Measurements from ENCODE around the gene BDH1. TPM values are rescaled to one million over a fixed set of nuclear protein-coding genes. Genes with fewer than 3 reads are reported as not detected.
A peak's percentile ranks its signal among the peaks of the same experiment; 100 is the strongest.

Gene BDH1
- total and polyA plus RNA-seq, 8 donors = 15.5 to 22.0 (median 19.3) TPM

GRCh38 chr3:197559651-197560050 is 3.9 kb upstream of the BDH1 start:
- H3K27ac ChIP-seq = no peak overlapping the region
- no peak for DNase-seq
- TF ChIP-seq, protein P1, sequence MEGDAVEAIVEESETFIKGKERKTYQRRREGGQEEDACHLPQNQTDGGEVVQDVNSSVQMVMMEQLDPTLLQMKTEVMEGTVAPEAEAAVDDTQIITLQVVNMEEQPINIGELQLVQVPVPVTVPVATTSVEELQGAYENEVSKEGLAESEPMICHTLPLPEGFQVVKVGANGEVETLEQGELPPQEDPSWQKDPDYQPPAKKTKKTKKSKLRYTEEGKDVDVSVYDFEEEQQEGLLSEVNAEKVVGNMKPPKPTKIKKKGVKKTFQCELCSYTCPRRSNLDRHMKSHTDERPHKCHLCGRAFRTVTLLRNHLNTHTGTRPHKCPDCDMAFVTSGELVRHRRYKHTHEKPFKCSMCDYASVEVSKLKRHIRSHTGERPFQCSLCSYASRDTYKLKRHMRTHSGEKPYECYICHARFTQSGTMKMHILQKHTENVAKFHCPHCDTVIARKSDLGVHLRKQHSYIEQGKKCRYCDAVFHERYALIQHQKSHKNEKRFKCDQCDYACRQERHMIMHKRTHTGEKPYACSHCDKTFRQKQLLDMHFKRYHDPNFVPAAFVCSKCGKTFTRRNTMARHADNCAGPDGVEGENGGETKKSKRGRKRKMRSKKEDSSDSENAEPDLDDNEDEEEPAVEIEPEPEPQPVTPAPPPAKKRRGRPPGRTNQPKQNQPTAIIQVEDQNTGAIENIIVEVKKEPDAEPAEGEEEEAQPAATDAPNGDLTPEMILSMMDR (IDR thresholded peaks at IDR 0.05) = no peak
- intact Hi-C loops (cut with DNase I) = no loop called here
- peaks cover 0 to 12% of the 10 kb centered on the region in 2 donors for H3K9me3 ChIP-seq
- no peak overlapping the region for H3K4me3 ChIP-seq
- H3K27me3 ChIP-seq = peaks cover 0 to 40% of the 10 kb centered on the region in 2 donors
- ATAC-seq = no peak
- peaks cover 0 to 10% of the 10 kb centered on the region in 2 donors for H3K4me1 ChIP-seq
- no peaks in the 10 kb centered on the region for H3K36me3 ChIP-seq

DNA sequence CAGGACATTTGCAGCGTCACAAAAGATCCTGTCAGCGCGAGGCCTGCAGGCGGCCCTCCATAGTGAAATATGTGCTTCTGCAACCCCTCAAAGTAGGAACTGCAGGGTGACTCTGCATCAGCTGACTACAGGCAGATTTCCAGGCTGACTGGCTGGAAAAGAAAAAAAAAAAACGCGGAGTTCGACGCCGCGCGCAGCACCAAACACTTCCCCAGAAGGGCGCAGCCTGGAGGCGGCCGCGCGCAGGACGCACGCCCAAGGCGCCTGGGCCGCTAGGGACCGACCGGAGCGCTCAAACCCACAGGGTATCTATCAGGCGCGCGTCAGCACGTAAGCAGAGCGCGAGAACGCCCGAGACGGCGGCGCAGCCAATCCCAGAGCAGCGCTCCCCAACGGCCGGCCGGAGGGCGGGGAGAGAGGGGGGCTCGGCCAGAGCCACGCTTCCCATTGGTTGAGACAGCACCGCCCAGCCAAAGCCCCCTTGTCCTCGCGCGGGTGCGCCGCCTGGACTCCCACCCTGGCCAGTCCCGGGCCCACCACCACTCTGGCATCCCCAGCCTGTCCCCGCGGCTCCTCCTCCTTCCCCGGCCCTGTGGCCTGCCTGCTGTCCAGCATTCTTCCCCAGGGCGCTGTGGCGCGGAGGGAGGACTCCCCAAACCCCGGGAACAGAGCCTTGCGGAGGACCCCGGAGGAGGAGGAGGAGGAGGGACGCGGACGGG is 1.0 kb downstream of the BDH1 start:
- peak overlapping the region; percentile 78 to 83 for H3K4me3 ChIP-seq
- peak; percentile 97 for ATAC-seq
- peaks cover 0 to 37% of the 10 kb centered on the region in 2 donors for H3K27me3 ChIP-seq
- DNase-seq = peak; percentile 94 to 99 (median 97)
- H3K27ac ChIP-seq = peak overlapping the region; percentile 87 to 92
- intact Hi-C loops (cut with DNase I) = no loop called here
- no peaks in the 10 kb centered on the region for H3K9me3 ChIP-seq
- TF ChIP-seq, protein P1 (IDR thresholded peaks at IDR 0.05) = peak; percentile 36 to 64
- H3K36me3 ChIP-seq = no peaks in the 10 kb centered on the region
- H3K4me1 ChIP-seq = peaks cover 4 to 20% of the 10 kb centered on the region in 2 donors

DNA sequence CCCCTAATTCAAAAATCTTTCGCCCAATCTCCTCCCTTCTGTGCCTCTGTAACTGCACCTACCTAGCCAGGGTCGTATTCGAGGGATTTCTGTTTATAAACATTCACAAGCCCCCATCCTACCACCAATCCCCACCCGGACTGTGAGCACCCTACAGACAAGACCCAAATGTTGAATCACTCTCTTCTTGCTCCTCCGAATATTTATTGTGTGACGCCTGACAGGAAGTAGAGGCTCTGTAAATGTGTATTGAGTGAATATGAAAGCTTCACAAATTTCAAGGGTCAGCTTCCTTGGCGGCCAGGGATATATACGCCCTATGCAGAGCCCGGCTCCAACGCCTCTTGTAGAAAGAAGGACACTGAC is 1.6 kb downstream of the BDH1 start:
- intact Hi-C loops (cut with DNase I) = no loop called here
- Histone ChIP-seq H3K4me1 (peaks cover 4 to 20% of the 10 kb centered on the region in 2 donors), H3K27me3 (peaks cover 0 to 34% of the 10 kb centered on the region in 2 donors), H3K9me3 (no peaks in the 10 kb centered on the region), H3K36me3 (no peaks in the 10 kb centered on the region), H3K27ac (peak overlapping the region; percentile 87 to 92), H3K4me3 (peak overlapping the region; percentile 78 to 83)
- ATAC-seq (no peak), DNase-seq (no peak)
- TF ChIP-seq, protein P1 (IDR thresholded peaks at IDR 0.05) = no peak

DNA sequence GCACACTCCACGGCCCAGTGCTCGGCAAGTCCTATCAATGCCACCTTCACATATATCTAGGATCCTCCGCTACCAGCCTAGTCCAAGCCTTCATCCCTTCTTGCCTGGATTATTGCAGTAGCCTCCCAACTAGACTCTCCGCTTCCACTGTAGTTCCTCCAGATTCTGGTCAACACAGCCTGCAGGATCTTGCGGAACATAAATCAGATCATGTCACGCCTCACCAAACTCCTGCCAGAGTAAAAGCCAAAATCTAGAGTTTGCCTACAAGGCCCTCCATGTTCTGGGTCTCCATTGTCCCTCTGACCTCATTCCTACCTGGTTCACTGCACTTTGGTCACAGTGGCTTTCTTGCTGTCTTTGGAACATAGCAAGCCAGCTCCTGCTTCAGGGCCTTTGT is 3.6 kb downstream of the BDH1 start:
- ATAC-seq (no peak), DNase-seq (no peak)
- H3K4me3 ChIP-seq = no peak overlapping the region
- no peaks in the 10 kb centered on the region for H3K36me3 ChIP-seq
- no peaks in the 10 kb centered on the region for H3K9me3 ChIP-seq
- no peak overlapping the region for H3K27ac ChIP-seq
- TF ChIP-seq, protein P1 (IDR thresholded peaks at IDR 0.05) = no peak
- H3K4me1 ChIP-seq = peaks cover 4 to 20% of the 10 kb centered on the region in 2 donors
- peaks cover 0 to 16% of the 10 kb centered on the region in 2 donors for H3K27me3 ChIP-seq
- intact Hi-C loops (cut with DNase I) = no loop called here

DNA sequence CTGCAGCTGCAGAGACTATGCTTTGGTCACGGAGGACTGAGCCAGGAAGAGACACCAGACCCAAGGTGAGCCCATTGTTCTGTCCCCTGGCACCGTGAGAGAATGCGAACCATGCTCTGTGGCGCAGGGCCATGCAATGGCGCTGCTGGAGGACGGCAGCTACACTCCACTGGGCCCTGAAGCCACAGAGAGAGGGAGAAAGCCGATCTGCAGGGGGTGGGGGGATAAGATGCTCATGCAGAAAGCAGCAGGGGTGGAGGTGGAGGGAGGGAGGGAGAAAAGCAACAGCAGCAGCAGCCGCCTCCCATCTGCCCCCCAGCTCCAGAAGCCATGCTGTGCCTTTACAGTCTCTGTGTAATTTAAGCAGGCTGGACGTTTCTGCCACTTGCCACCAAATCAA is 5.3 kb downstream of the BDH1 start:
- no peak overlapping the region for H3K27ac ChIP-seq
- no peaks in the 10 kb centered on the region for H3K9me3 ChIP-seq
- TF ChIP-seq, protein P1 (IDR thresholded peaks at IDR 0.05) = no peak
- no peak for ATAC-seq
- H3K36me3 ChIP-seq = no peaks in the 10 kb centered on the region
- H3K4me3 ChIP-seq = no peak overlapping the region
- no peak for DNase-seq
- peaks cover 0 to under 1% of the 10 kb centered on the region in 2 donors for H3K27me3 ChIP-seq
- intact Hi-C loops (cut with DNase I) = no loop called here
- H3K4me1 ChIP-seq = peaks cover 4 to 23% of the 10 kb centered on the region in 2 donors
